ENCODE results near the gene THSD7B.

GRCh38 chr2:137500599-137500998, 735.3 kb downstream of the THSD7B start:
- TF ChIP-seq, protein P1, sequence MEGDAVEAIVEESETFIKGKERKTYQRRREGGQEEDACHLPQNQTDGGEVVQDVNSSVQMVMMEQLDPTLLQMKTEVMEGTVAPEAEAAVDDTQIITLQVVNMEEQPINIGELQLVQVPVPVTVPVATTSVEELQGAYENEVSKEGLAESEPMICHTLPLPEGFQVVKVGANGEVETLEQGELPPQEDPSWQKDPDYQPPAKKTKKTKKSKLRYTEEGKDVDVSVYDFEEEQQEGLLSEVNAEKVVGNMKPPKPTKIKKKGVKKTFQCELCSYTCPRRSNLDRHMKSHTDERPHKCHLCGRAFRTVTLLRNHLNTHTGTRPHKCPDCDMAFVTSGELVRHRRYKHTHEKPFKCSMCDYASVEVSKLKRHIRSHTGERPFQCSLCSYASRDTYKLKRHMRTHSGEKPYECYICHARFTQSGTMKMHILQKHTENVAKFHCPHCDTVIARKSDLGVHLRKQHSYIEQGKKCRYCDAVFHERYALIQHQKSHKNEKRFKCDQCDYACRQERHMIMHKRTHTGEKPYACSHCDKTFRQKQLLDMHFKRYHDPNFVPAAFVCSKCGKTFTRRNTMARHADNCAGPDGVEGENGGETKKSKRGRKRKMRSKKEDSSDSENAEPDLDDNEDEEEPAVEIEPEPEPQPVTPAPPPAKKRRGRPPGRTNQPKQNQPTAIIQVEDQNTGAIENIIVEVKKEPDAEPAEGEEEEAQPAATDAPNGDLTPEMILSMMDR (conservative IDR thresholded peaks at IDR 0.05; ENCODE audit: low read length), result no peak
- no peak for TF ChIP-seq EZH2phosphoT487 (IDR thresholded peaks at IDR 0.05; ENCODE audit: borderline replicate concordance)

Measured in Loucy (cell line).